KG1 (cell line): ENCODE measurements around the gene CATSPER1.

Experiments used
- DNase-seq: peaks from one replicate; lab custom pipeline; 2025; lab: John Stamatoyannopoulos, UW

CATSPER1 gene

DNA sequence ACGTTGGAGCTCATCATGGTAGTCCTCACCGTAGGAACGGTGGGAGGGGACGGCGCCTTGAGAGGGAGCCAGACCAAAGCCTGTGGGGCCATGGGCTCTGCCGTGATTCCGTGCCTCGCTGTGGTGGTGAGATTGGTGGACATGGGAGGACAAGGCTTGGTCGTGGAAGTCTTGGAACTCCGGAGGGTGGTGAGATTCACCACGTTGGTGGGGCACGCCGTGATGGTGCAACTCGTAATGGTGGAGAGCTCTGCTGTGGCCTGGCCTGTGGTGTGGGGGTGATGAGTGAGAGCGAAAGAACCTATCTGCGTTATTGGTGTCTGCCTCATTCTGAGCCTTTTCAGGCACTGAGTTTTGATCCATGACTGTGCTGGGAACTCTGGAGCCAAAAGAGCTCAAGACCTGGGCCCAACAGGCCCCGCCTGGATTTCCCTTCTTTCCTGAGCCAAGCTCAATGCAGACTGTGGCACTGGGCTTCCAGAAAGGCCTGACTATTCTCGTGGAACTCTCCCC, at the start of gene CATSPER1:
Gene CATSPER1, minus strand, starts transcription at position 463 of the 513 bp plus-strand sequence. Its CDS starts 100 bp downstream, at position 363.
- DNase-seq = no peak

DNA sequence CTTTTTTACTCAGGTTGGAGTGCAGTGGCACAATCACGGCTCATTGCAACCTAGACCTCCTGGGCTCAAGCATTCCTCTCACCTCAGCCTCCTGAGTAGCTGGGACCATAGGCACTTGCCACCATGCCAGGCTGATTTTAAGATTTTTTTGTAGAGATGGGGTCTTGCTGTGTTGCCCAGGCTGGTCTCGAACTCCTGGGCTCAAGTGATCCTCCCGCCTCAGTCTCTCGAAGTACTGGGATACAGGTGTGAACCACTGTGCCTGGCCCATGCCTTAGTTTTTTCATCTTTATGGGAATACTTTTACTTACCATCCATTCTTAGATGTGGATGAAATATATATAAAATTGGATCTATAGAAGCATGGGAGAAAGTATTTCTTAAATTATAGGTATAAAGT, 49.0 kb upstream of the CATSPER1 start:
- DNase-seq = no peak

DNA sequence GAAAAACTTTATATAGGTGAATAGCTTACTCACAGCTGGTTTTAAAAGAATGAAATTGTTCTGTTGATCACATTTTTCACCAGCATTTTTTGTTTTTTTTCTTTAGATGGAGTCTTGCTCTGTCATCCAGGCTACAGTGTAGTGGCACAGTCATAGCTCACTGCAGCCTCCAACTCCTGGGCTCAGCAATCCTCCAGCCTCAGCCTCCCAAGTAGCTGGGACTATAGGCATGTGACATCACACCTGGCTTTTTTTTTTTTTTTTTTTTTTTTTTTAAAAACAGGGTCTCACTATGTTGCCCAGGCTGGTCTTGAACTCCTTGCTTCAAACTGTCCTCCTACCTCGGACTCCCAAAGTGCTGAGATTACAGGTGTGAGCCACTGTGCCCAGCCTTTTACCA, 47.4 kb upstream of the CATSPER1 start:
- DNase-seq = no peak

DNA sequence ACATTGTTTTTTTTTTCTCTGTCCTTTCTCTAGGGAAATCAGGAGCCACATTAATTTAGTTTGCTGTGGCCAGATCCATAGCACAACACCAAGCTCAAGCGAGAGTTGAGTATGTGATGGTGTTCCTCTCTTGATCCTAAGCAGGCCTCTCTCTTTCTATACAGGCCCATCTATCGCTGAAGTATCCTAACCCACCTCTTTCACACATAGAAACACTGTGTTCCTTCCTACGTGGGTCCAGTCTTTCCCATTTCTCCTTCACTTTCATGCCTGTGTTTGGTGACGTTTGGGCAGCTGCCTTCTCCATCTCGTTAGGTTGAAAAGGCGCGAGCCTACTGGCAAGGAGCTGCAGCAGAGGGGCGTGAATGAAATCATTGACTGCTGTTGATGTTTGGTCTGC, 46.2 kb upstream of the CATSPER1 start:
- no peak for DNase-seq

DNA sequence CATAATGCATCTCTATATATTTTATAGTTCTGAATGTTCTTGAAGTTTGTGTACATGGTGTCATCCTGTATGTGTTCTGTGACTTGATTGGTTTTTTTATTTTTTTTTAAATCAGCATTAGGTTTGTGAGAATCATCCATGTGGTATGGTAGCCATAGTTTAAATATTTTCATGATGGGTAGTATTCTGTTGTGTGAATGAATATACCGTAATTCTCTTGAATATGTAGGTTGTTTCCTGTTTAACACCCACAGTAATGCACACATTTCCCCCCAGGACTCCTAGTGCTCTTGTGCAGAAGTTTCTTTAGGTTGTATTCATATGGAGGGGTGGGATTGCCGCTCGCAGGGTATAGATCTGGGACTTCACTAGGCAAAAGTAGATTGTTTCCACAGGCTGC, 45.8 kb upstream of the CATSPER1 start:
- DNase-seq = no peak

DNA sequence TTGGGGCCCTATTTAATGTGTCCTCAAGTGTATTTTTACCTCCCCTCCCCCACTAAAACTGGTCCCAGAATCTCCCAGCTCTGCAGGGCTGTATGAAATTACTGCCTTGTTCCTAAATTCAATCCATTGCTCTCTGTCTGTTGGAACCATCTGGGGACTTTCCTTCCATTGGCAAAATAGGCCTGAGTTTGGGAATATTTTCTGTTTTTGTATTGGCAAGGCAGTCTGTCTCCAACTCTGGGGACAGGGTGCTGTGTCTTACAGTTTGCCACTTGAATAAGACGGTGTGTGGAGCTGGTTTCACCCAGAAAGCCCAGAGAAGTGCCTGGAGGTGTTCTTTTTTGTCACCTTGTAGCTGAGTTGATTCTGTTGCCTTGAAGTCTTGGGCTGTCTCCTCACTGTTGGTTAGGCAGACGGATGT, 45.1 kb upstream of the CATSPER1 start:
- no peak for DNase-seq

DNA sequence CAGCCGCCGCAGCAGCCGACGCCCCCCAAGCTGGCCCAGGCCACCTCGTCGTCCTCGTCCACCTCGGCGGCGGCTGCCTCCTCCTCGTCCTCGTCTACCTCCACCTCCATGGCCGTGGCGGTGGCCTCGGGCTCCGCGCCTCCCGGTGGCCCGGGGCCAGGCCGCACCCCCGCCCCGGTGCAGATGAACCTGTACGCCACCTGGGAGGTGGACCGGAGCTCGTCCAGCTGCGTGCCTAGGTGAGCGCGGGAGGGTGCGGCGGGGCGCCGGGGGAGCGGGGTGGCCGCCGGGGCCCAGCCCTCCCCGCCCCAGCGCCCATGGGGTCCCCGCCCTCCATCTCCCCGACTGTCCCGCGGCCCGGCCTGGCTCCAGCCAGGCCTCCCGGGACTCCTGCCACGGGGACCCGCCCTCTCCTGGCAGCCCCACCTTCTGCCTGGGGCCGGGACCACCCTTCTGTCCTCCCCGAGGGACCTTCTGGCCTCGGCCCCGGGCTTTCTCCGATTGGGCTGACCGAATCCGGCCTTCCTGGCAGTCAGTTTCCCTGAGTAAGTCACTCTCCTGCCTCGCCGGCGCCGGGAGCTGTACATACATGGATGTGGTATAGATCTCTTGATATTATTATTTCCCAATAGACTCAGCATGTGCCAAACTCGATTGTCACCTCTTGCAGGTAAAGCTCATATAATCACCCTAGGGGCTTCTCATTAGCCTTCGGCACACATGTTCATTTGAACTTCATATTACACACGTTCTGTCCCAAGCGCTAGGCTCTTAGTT, 44.5 kb upstream of the CATSPER1 start:
- DNase-seq = no peak

DNA sequence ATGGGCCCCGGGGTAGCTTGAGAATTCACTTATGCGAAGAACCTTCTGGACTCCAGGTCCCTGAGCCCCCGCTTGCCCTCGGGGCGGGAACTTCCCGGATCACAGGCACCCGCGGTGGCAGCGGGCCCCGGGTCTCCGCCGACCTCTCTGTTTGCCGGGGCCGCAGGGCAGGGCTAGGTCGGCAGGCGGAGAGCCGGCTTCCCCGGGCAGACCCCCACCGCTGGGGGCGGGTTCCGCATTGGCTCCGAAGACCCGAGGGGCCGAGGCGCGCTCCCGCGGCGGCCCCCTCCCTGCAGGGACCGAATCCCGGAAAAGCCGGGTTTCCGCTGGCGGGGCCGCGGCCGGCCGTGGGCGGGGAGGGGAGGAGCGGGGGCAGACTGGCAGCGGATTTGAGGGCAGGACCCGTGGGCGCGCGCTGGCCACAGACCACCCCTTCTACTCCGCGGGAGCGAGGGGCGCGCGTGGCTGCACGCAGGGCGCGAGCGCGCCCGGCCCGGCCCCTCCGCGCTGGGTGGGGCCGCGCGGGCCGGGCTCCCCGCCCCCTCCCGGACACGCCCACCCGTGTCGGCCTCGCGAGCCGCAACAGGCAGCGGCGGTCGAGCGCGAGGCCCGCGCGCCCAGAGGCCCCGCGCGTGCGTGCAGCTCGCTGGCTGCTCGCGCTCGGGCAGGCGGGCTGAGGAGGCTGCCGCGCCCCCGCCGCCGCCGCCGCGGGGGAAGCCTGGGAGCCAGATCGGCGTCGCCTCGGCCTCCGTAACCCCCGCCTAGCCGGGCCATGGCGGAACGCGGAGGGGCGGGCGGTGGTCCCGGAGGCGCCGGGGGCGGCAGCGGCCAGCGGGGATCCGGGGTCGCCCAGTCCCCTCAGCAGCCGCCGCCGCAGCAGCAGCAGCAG, 43.7 kb upstream of the CATSPER1 start, which contains the start of gene PACS1:
Gene PACS1, plus strand, starts transcription at position 558 of the 889 bp plus-strand sequence. Its CDS starts 215 bp downstream, at position 773.
- peak; percentile 78 for DNase-seq

DNA sequence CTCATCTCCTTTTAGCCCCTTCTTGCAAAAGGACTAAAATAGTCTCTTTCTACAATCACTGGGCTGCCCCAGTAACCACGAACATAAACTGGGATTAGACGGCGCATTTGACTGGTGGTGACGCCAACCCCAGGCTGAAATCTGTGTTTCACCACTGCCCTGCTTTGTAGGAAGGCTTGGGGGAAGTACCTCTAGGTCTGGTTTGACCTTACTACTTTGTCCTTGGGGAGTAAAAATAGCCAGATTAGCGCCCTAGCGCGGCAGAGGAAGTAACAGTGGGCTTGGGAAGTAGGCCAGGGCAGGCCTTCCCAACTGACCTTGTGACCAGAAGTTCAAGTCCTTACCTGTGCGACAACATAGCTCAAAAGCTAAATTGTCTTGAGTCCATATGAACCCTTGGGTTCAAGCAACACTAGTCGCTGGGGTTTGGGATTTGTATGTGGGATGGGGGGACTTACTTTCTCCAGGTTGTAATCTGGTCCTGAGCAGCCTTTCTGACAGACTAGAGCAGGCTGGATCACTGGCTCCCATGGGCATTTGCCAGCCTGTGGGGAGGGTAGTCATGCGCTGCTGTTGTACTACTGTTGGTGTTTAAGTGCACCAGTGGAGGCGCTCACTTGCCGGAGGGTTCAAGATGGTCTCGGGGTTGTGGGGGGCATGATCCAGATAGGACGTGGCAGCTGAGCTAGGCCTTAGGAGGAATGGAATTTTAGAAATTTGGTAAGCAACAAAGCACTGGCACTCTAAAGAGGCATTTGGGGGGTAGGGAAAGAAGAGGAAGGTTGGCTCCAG, 42.8 kb upstream of the CATSPER1 start:
- no peak for DNase-seq

DNA sequence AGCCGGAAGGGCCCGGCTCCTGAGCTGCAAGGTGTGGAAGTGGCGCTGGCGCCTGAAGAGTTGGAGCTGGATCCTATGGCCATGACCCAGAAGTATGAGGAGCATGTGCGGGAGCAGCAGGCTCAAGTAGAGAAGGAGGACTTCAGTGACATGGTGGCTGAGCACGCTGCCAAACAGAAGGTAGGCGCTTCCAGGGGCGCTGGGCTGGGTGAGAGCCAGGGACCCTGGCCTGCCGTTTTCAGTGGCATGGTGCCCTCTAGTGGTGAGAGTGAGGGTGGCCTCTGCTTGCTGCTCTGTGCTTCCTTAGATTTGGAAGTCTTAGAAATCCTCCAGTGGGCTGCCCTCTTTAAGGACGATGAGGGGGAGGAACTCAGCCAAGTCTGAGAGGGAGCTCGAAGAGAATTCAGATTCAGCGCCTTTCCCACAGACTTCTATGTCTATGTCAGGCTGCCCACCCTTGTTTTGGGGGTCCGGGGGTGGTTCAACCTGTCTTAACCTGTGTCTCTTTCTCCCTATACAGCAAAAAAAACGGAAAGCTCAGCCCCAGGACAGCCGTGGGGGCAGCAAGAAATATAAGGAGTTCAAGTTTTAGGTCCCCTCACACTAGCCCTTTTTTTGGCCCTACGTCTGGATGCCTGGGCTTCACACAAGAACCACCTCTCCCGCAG, 42.0 kb upstream of the CATSPER1 start:
- DNase-seq = peak; percentile 52

DNA sequence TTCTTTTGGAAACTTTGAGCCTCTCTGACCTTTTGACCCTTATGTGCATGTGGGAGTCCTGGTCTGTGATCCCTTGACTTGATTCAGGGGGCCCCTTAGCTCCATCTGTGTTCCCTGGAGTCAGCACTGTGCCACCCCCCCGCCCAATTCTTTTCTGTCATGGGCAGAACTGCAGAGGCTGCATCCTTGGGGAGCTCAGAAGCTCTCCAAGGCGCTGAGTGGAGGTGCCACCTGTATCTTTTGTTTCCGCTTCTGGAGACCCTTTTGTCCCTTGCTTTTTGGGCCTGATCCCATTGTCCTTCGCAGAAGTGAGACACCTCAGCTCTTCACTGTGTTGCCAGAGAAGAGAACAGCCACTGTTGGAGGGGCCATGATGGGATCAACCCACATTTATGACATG, 41.4 kb upstream of the CATSPER1 start:
- no peak for DNase-seq

DNA sequence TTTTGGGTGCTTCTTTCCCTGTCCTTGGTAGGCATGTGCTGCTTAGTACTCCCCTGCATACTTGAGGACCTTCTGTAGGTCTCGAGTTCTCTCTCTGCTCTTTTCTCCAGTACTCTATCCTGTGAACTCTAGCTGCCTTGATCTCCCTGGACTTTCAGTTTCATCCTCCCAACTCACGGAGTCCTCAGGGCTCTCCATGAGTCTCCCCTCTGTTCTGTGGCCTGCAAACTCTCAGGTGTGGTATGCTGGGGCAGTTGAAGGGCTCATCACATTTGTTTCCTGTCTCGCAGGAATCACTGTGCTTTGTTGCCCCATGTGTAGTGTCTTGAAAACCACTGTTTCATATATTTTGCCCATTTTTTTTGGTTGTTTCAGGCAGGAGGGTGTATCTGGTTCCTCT, 40.5 kb upstream of the CATSPER1 start:
- DNase-seq = no peak

DNA sequence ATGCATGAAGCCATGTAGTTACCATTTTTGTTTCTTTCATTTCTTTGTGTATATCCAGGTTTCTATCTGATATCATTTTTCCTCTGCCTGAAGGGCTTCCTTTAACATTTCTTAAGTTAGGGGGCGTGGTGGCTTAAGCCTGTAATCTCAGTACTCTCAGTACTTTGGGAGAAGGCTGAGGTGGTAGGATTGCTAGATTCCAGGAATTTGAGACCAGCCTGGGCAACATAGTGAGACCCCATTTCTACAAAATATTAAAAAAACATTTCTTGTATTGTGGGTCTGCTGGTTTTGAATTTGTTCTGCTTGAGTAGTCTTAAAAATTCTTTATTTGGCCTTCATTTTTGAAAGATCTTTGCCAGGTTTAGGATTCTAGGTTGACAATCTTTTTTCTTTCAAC, 38.3 kb upstream of the CATSPER1 start:
- DNase-seq = no peak

DNA sequence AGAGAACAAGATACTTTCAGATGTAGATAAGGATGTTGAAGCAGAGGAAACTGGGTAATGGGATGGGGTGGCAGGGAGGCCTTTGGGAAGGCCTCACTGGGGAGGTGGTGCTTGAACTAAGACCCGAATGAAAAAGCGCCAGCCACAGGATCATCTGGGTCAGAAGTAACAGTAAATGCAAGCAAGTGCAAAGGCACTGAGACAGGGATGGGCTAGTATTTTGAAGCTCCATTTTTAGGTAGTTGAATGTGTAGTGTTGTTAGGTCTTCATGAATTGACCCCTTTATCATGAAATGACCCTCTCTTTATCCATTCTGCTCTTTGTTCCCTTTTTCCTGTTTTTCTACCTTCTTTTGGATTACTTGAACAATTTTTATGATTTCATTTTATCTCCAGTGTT, 37.6 kb upstream of the CATSPER1 start:
- DNase-seq = no peak

DNA sequence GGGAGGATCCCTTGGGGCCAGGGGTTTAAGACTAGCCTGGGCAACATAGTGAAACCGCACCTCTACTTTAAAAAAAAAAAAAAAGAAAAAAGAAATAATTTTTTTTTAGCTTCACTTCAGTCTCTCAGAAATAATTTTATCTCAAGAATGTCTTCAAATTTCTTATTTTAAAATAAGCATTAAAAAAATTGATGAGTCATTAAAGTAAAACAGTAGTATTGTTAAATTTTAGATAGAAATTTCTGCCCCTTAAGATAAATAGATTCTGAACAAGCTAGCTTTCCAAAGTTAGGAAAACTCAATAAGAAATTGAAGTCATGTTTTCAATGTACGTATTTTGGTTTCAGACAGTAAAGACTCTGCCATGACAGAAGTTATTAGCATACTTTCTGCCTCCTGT, 36.1 kb upstream of the CATSPER1 start:
- DNase-seq = no peak

DNA sequence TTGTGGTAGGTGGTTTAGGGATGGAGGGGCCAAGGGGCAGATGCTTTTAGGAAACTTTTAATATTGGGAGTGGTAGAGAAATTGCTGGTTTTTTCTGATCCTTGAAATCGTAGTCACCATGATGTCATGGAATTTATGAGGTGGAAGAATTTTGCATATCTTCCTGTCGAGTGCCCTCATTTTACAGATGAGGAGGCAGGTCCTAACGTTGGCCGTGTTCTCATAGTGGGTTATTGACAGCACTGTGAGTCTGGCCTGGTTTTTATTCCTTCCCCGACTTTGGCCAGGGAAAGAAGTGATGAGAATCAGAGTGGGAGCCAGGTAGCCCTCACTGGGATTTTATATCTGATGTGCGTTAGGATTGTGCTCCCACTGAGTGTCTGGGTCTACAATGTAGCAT, 35.0 kb upstream of the CATSPER1 start:
- DNase-seq = no peak

DNA sequence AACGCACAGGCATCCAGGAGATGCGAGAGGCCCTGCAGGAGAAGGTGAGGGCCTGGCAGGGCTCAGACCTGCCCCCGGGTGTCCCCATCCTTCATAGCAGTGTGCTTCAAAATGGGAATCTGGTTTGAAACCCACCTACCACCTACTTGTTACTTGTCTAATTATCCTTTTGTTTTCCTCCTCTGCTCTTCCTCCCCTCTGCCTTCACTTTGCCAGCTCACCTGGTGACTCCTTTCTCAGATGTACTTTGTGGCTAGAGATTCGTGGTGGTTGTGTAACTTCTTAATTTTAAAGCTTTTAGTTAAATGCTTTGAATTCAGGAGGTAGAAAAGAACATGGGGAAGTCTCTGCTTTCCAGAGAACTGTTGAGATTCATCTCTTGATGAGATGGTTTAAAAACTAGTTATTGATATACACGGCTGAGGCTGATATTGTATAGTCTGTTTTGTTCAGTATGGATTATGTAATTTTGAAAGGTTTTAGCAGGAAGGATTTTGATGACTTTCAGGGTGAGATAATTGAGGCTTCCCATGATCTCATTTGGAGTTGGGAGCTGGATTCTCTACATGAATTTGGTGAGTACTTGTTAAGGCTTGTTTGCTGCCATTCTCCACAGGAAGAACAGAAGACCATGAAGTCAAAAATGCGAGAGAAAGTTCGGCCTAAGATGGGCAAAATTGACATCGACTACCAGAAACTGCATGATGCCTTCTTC, 33.8 kb upstream of the CATSPER1 start:
- DNase-seq = no peak

DNA sequence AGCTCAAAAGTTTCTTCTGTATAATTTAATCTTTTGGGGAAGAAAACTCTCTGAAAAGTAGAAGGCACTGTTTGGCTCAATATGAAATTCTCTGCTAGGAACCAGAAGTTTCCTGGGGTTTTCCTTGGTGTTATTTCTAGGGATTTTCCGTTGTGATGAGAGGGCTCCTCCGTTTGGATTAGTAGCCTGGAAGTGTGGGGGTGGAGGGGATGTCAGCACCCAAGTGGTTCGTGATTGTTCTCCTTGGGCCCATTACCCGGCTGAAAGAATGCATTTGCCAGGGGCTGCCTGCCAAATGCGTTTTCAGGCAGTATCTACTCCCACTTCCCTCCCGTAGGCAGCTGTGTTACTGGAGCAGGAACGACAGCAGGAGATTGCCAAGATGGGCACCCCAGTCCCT, 30.2 kb upstream of the CATSPER1 start:
- no peak for DNase-seq

DNA sequence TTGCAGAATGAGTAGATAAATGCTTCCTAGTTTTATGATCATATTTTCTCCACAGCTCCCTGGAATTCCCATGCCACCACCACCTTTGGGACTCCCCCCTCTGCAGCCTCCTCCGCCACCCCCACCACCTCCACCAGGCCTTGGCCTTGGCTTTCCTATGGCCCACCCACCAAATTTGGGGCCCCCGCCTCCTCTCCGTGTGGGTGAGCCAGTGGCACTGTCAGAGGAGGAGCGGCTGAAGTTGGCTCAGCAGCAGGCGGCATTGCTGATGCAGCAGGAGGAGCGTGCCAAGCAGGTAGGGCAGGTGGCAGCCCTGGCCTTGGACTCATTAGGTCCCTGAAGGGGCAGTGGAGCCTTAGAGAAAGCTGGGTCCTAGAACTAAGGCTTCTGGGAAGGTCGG, 28.7 kb upstream of the CATSPER1 start:
- no peak for DNase-seq

DNA sequence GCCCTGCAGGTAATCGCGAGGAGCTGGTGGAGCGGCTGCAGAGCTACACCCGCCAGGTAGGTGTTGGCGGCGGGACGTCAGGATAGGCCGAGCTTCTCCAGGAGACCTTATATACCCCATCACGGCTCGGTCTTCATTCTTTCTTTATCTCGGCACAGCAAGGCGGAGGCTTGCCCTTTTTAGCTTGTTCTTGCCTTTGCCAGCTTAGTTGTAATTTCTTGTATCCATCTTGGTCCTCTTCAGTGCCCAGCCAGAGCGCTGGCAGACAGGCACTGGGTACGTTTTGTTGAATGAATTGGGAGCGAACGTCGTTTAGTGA, 26.3 kb upstream of the CATSPER1 start:
- DNase-seq = no peak
